ENCODE results near the gene RHCE.
"Not testable (repeated sequence)": the region's sequence is repeated elsewhere in the genome, so short reads cannot be mapped to it uniquely, and the experiment has no call there.

RHCE gene

DNA sequence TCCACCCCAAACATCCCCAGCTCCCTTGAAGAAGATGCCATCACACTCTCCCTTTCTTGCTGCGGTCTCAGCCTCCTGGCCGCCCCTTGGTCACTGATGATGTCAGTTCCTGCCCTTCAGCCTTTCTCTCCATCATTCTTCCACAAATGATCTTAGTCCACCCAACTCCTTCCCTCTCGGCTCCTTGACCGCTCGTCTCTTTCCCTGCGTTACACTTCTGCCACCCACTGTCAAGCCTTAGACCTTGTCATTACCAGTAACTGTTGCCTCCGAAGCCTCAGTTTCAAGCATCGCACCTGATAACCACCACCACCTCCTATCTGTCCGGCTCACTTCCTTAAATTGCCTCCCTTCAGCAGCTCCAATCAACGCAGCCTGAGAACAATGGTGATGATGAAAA is 23.1 kb downstream of the RHCE start:
- not testable (repeated sequence) for DNase-seq (ENCODE audit: low spot score)

GRCh38 chr1:25392841-25393240 is 27.8 kb downstream of the RHCE start:
- no peak for DNase-seq (ENCODE audit: low spot score)

DNA sequence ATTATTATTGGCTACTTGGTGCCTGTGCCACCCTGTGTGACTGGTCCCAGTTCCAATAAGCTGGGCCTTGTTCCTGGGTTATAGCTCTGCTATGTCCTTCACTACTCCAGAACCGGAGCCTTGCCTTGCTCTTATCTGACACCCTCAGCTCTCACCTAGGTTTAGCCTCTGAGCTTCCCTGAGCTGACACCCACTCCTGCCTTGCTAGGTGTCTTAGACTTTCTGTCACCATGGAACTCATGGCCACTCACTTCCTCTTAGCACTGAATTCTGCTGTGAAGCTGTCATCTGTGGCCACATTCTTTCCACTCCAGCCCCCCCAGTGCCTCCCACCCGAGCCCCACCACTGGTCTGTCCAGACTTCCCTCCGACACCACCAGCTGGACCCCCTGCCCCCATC is 30.9 kb downstream of the RHCE start:
- DNase-seq (ENCODE audit: low spot score) = not testable (repeated sequence)

- DNase-seq (ENCODE audit: low spot score) = not testable (repeated sequence)
Measured at GRCh38 chr1:25388691-25389090, 31.9 kb downstream of the RHCE start.

DNA sequence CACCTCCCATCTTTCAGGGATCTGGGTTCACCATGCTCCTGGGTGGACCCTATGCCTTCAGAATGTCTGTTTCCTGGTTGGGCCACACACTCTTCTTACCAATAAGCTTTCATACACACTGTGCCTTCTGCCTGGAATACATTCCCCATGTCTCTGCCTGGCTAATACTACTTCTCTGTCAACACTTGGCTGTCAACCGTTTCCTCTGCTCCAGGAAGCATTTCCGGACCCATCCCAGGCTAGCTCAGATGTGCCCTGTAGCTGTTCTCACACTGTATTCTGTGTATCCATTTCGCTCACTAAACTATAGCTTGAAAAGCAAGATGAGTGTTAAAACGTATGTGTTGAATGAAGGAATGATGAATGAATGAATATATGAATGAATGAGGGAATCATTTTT is 33.5 kb downstream of the RHCE start:
- DNase-seq (ENCODE audit: low spot score) = not testable (repeated sequence)

DNA sequence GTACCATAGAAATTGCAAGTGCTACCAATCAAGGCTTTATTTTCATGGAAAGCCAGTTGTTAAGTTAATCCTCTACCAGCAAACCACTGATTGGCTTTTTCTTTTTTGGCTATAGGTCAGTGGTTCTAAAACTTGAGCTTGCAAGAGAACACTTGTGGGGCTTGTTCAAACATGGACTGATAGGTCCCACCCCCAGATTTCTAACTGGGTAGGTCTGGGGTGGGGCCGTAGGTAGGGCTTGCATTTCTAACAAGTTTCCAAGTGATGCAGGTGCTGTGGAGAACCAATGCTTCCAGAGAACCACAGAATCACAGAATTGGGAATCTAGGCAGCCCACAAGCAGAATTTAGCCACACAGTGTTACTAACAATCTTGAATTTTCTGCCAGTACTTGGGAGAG is 36.8 kb downstream of the RHCE start:
- not testable (repeated sequence) for DNase-seq (ENCODE audit: low spot score)

GRCh38 chr1:25383090-25383489 is 37.5 kb downstream of the RHCE start:
- not testable (repeated sequence) for DNase-seq (ENCODE audit: low spot score)

DNA sequence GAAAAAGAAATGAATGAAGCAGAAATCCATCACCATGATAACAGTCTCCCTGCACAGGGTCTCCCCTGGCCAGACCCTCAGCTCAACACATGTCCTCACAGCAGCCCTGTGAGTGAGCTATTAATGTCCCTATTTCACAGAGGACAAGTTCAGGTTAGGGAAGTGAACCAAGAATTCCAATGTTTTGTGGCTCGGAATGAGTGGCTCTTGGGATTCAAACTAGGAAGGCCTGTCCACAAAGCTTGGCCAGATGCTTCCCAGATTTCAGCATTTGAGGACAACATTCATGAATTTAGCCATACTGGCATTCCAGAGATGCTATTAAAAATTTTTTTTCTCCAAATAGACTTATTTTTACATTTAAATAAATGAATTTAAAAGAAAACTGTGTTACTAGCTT is 38.1 kb downstream of the RHCE start:
- not testable (repeated sequence) for DNase-seq (ENCODE audit: low spot score)

GRCh38 chr1:25378367-25378766 is 42.3 kb downstream of the RHCE start:
- not testable (repeated sequence) for DNase-seq (ENCODE audit: low spot score)

DNA sequence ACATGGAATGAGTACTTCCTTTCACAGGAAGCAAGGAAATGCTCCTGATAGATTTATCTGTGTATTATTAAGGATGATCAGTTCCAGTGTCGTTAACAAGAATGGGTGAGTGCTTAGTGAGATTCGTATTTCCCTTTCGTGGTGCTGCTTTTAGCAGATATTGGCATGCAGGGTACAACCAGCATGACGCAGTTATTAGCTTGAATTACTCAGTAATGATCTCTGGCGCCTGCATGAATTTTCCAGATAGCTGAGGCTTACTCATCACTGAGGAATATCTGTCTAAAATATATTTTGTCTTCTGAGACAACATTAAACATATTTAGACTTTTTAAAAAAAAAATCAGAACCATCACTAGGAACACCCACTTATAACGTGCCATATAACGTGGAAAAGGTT is 48.9 kb downstream of the RHCE start:
- not testable (repeated sequence) for DNase-seq (ENCODE audit: low spot score)

GRCh38 chr1:25369691-25370271 is 50.8 kb downstream of the RHCE start:
- DNase-seq (ENCODE audit: low spot score) = not testable (repeated sequence)

DNA sequence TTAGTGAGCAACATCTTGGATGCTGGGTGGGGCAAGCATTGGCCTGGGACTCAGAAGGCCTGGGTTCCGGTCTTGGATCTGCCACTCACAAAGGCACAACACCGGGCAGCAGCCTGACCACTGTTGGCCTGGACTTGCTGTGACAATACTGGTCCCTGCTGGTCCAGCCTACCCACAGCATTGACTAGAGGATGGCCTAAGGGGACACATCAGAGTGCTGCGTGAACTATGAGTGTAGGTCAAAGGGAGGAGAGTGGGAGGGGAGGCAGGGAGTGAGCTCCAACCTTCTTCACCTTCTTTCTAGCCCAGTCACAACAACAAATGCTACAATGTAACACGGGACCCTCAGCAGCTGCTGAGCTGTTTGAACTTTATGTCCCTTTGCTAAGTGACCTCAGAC is 51.4 kb downstream of the RHCE start:
- DNase-seq (ENCODE audit: low spot score) = no peak

GRCh38 chr1:25362634-25363559 is 57.7 kb downstream of the RHCE start:
- not testable (repeated sequence) for DNase-seq (ENCODE audit: low spot score)

GRCh38 chr1:25361901-25362300 is 58.7 kb downstream of the RHCE start:
- no peak for DNase-seq (ENCODE audit: low spot score)

GRCh38 chr1:25360596-25361581 is 59.7 kb downstream of the RHCE start:
- peak; percentile 52 for DNase-seq (ENCODE audit: low spot score)

GRCh38 chr1:25356848-25357247 is 63.8 kb downstream of the RHCE start:
- no peak for DNase-seq (ENCODE audit: low spot score)

DNA sequence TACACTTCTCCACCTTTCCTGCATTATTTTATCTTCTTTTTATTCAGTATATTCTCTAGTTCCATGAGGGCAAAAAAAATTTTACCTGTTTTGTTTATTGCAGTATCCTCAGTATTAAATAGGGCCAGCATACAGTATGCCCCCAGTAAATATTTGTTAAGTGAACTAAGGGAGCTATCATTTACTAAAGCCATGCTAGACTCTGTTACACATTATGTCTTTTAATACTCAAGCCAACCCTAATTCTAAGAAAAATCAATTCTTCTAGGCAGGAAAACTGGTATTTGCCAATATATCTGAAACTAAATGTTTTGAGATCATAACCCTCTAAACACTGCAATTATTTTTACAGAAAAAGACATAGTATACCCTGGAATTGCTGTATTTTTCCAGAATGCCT is 64.2 kb downstream of the RHCE start:
- no peak for DNase-seq (ENCODE audit: low spot score)

DNA sequence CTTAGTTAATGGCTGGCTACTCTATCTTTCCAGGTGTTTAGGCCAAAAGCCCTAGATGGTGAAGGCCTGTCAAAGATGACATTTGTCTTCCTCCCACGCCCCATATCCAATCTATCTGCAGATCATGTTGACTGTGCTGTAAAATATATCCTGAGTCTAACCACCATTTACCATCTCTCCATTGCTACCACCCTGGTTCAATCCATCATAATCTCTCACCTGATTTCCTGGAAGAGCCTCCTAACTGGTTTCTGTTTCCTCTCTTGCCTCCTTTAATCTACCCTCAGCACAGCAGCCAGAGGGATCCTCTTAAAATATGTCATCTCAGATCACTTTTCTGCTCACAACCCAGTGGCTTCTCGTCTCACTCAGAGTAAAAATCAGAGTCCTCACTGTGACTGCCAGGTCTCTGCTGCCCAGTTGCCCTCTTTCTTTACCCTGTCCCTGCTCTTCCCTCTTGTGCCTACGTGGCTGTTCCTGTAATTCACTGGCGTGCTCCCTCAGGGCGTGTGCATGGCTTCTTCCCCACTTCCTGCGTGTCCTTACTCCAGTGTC is 64.7 kb downstream of the RHCE start:
- no peak for DNase-seq (ENCODE audit: low spot score)

- DNase-seq (ENCODE audit: low spot score) = no peak
Measured at GRCh38 chr1:25349606-25350005, 71.0 kb downstream of the RHCE start.

- no peak for DNase-seq (ENCODE audit: low spot score)
Measured at GRCh38 chr1:25347556-25347955, 73.1 kb downstream of the RHCE start.

DNA sequence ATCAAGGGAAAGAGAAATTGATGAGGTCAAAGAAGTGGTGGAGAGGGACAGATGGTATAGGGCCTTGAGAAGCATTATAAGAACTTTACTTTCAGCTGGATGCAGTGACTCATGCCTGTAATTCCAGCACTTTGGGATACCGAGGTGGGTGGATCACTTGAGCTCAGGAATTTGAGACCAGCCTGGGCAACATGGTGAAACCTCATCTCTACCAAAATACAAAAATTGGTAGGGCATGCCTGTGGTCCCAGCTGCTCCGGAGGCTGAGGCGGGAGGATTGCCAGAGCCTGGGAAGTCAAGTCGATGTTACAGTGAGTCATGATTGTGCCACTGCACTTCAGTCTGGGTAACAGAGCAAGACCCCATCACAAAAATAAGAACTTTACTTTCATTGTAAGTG is 76.8 kb downstream of the RHCE start:
- DNase-seq (ENCODE audit: low spot score) = no peak

DNA sequence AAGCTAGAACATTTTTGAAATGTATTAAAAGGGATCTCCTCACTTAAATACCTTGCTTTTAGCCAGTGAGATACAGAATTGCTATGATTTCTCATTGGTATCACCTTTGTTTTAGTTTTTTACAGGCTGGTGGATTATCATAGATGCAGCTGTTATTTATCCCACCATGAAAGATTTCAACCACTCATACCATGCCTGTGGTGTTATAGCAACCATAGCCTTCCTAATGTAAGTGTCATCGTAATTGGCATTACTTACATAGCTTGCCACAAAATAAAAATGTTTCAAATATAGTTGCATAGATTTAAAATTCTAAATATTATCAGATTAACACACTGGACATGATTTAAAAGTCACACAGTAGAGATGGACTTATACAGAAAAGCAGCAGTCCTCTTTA is 77.8 kb downstream of the RHCE start:
- no peak for DNase-seq (ENCODE audit: low spot score)

Data from AG08396 (cell line).